K562 (cell line): ENCODE results near the gene B3GALT4. TPM values are rescaled to one million over a fixed set of nuclear protein-coding genes. Genes with fewer than 3 reads are reported as not detected.

ENCODE experiments used
- ATAC-seq: fragments of 200-7000 bp; cut with Tn5 transposase; 3 replicates; pipeline ENCODE4 v1.9.1; 2020; ENCODE audit warnings: moderate library complexity
- BruUV-seq: library from RNA; stranded (reverse); fragments of 400-500 nt; replicated peaks from 2 replicates; lab custom pipeline; 2021; lab: Mats Ljungman, UMichigan
- CTCF ChIA-PET: fragments of 300-600 bp; formaldehyde crosslinking; extraction: SDS; loops from one replicate; lab custom pipeline; 2021; ENCODE audit warnings: low intra/inter-chr PET ratio; lab: Yijun Ruan, JAX
- POLR2A ChIA-PET: fragments of 300-600, 350-650 bp; sonication (Branson Sonifier 250); formaldehyde crosslinking; extraction: SDS; loops from one replicate; lab custom pipeline; 2021; ENCODE audit warnings: antibody characterized with exemption, inconsistent platforms; lab: Yijun Ruan, JAX
- DNase-seq, 4 experiments: peaks; one replicate each; pipeline versions ENCODE4 v3.0.0 to v3.0.0-alpha.2; 2011 to 2018; ENCODE audit warnings: low spot score in 3 of 4, mixed read lengths in 3 of 4; ENCODE audit errors: extremely low read depth in 1 of 4
- FAIRE-seq: peaks from 2 replicates; lab custom pipeline; 2011; peaks lifted over from hg19 to GRCh38; lab: Jason Lieb, UNC
- H2AFZ ChIP-seq: 2 replicates; pipeline ENCODE4 v1.6.0; 2011; ENCODE audit warnings: low read depth, low read length, control low read depth, inconsistent platforms
- H3K27ac ChIP-seq: fragments of 200-600 bp; 3 replicates; pipeline ENCODE4 v1.8.0; 2011; ENCODE audit warnings: low read depth, mild to moderate bottlenecking, control low read depth, inconsistent platforms, low read length, moderate library complexity, mixed read lengths; ENCODE audit errors: extremely low read depth
- H3K27me3 ChIP-seq, 2 experiments: fragments of 300-600 bp in 1 of 2; 2 replicates in 1 of 2; 3 replicates in 1 of 2; pipeline versions ENCODE4 v1.6.0 to v1.8.0; 2011; ENCODE audit warnings: inconsistent platforms in 2 of 2, low read length in 2 of 2, mild to moderate bottlenecking in 1 of 2, mixed read lengths in 1 of 2, moderate library complexity in 1 of 2; ENCODE audit not compliant: control insufficient read depth in 2 of 2, insufficient read depth in 2 of 2
- H3K36me3 ChIP-seq: fragments of 300-600 bp; 3 replicates; pipeline ENCODE4 v1.8.0; 2011; ENCODE audit warnings: mild to moderate bottlenecking, low read length, inconsistent platforms; ENCODE audit not compliant: control insufficient read depth, insufficient read depth
- H3K4me1 ChIP-seq, 2 experiments: fragments of 200-600 bp in 1 of 2; replicated peaks in 1 of 2; 2 replicates in 1 of 2; 3 replicates in 1 of 2; pipeline versions ENCODE4 v1.5.1 to v1.8.0; 2011; ENCODE audit warnings: inconsistent platforms in 2 of 2, low read length in 2 of 2, mild to moderate bottlenecking in 1 of 2, mixed read lengths in 1 of 2, moderate library complexity in 1 of 2; ENCODE audit not compliant: control insufficient read depth in 2 of 2, insufficient read depth in 2 of 2
- H3K4me2 ChIP-seq: 2 replicates; pipeline ENCODE4 v1.6.1; 2011; ENCODE audit warnings: low read length, control low read depth, inconsistent platforms, mixed read lengths; ENCODE audit not compliant: insufficient read depth
- H3K4me3 ChIP-seq: fragments of 200-600 bp; sonication (generic), shearing (Covaris generic); 2 replicates; pipeline ENCODE4 v1.5.1; 2016; ENCODE audit warnings: control low read depth, inconsistent platforms
- H3K79me2 ChIP-seq: fragments of 200-600 bp; 3 replicates; pipeline ENCODE4 v1.8.0; 2011; ENCODE audit warnings: low read length, inconsistent platforms; ENCODE audit not compliant: control insufficient read depth, insufficient read depth
- H3K9ac ChIP-seq, 2 experiments: 2 replicates each; pipeline versions ENCODE4 v1.6.0 to v1.6.1; 2011; ENCODE audit warnings: low read depth in 2 of 2, low read length in 2 of 2, control low read depth in 1 of 2, inconsistent platforms in 1 of 2, mild to moderate bottlenecking in 1 of 2, mixed read lengths in 1 of 2; ENCODE audit not compliant: insufficient read depth in 1 of 2
- H3K9me1 ChIP-seq: one replicate; pipeline ENCODE4 v1.6.0; 2011; ENCODE audit warnings: inconsistent platforms, mild to moderate bottlenecking, low read length, moderate library complexity; ENCODE audit not compliant: control insufficient read depth, insufficient read depth
- H3K9me3 ChIP-seq: replicated peaks from 2 replicates; pipeline ENCODE4 v1.5.1; 2011; ENCODE audit warnings: low read depth, low read length, inconsistent platforms; ENCODE audit not compliant: control insufficient read depth, insufficient read depth
- H4K20me1 ChIP-seq: replicated peaks from 2 replicates; pipeline ENCODE4 v1.6.1; 2011; ENCODE audit warnings: low read length, inconsistent platforms, mixed read lengths; ENCODE audit not compliant: control insufficient read depth, insufficient read depth
- ATF1 ChIP-seq, 2 experiments: fragments of 450-650 bp in 1 of 2; IDR thresholded peaks; 2 replicates each; pipeline ENCODE4 v1.6.1; 2016; ENCODE audit warnings: missing compliant biosample characterization in 1 of 2, missing genetic modification characterization in 1 of 2
- BMI1 ChIP-seq: fragments of 150-350 bp; IDR thresholded peaks from 2 replicates; pipeline ENCODE4 v1.6.1; 2014; ENCODE audit warnings: low read length
- CBX3 ChIP-seq, 2 experiments: IDR thresholded peaks; 1 replicate in 1 of 2; 2 replicates in 1 of 2; pipeline ENCODE4 v1.6.1; 2012; ENCODE audit warnings: inconsistent platforms in 2 of 2, low read length in 2 of 2, borderline replicate concordance in 1 of 2, control low read depth in 1 of 2
- CEBPG ChIP-seq, 3 experiments: fragments of 200-800 bp in 1 of 3; sonication (Bioruptor generic) in 1 of 3; sonication (generic) in 1 of 3; formaldehyde crosslinking in 1 of 3; IDR thresholded peaks in 2 of 3; conservative IDR thresholded peaks in 1 of 3; 2 replicates each; pipeline versions ENCODE4 v1.6.1 to v1.8.0; 2016 to 2022; ENCODE audit warnings: missing compliant biosample characterization in 2 of 3, missing genetic modification characterization in 2 of 3, mild to moderate bottlenecking in 1 of 3, missing genetic modification reagents in 1 of 3
- FOXJ2 ChIP-seq: fragments of 200-800 bp; sonication (Bioruptor generic); IDR thresholded peaks from 2 replicates; pipeline ENCODE4 v1.6.1; 2016; ENCODE audit warnings: missing genetic modification characterization, missing compliant biosample characterization
- HDGF ChIP-seq: fragments of 450-650 bp; IDR thresholded peaks from 2 replicates; pipeline ENCODE4 v1.6.1; 2016
- KDM4B ChIP-seq, 2 experiments: fragments of 450-650 bp in 1 of 2; sonication (generic) in 1 of 2; IDR thresholded peaks; 2 replicates each; pipeline ENCODE4 v1.6.1; 2016 to 2017; ENCODE audit warnings: borderline replicate concordance in 2 of 2, antibody characterized with exemption in 1 of 2, low read depth in 1 of 2, mild to moderate bottlenecking in 1 of 2
- MBD1 ChIP-seq: fragments of 250-450 bp; sonication (Bioruptor Pico); IDR thresholded peaks from 2 replicates; pipeline ENCODE4 v1.8.0; 2022; ENCODE audit warnings: inconsistent platforms
- MIER1 ChIP-seq: fragments of 450-650 bp; IDR thresholded peaks from 2 replicates; pipeline ENCODE4 v1.6.1; 2016; ENCODE audit warnings: antibody characterized with exemption, mild to moderate bottlenecking, low read depth
- NCOA1 ChIP-seq: fragments of 450-650 bp; IDR thresholded peaks from 2 replicates; pipeline ENCODE4 v1.6.1; 2016; ENCODE audit warnings: low read depth
- TEAD4 ChIP-seq, 2 experiments: sonication (generic) in 1 of 2; formaldehyde crosslinking in 1 of 2; IDR thresholded peaks; 2 replicates each; pipeline versions ENCODE4 v1.6.1 to v1.8.0; 2012 to 2022; ENCODE audit warnings: borderline replicate concordance in 1 of 2, inconsistent platforms in 1 of 2, low read length in 1 of 2, mild to moderate bottlenecking in 1 of 2, missing genetic modification reagents in 1 of 2
- U2AF1 ChIP-seq: fragments of 200-400 bp; formaldehyde crosslinking; optimal IDR thresholded peaks from 2 replicates; pipeline ENCODE3; 2017; ENCODE audit warnings: mild to moderate bottlenecking, low read depth, low read length, moderate library complexity
- ZBTB12 ChIP-seq: fragments of 250-450 bp; sonication (Bioruptor Pico); IDR thresholded peaks from 2 replicates; pipeline ENCODE4 v1.4.0; 2020
- ZNF354B ChIP-seq: fragments of 250-450 bp; sonication (Bioruptor Pico); IDR thresholded peaks from 2 replicates; pipeline ENCODE4 v1.4.0; 2020
- ZNF79 ChIP-seq: fragments of 250-450 bp; sonication (Bioruptor Pico); IDR thresholded peaks from 2 replicates; pipeline ENCODE4 v1.4.0; 2020; ENCODE audit warnings: low read depth, mild to moderate bottlenecking, moderate library complexity
- WGBS: fragments of 100-300 bp; shearing (Covaris generic); methylation state at CpG from one replicate; pipeline ENCODE4 v1.1.6; 2016; ENCODE audit warnings: low coverage, mixed read lengths; ENCODE audit not compliant: insufficient coverage; ENCODE audit errors: missing lambda C conversion rate; 5-methylcytosine and 5-hydroxymethylcytosine counted together
- in situ Hi-C: fragments of 300-500 bp; cut with MboI; formaldehyde crosslinking; loops from 4 replicates; pipeline ENCODE4 v1.15.0; 2018; ENCODE audit warnings: inconsistent platforms, mixed read lengths
- intact Hi-C: fragments of 100-400 bp; cut with micrococcal nuclease; formaldehyde crosslinking; loops from 2 replicates; pipeline ENCODE4 v1.14.2; 2022
- polyA plus RNA-seq, 8 experiments: library from polyadenylated mRNA; depleted of rRNA in 4 of 8; stranded (reverse) in 5 of 8; unstranded in 3 of 8; fragments of >200 nt; fragmentation: Nextera tagmentation in 2 of 8; fragmentation: Illumina TruSeq in 1 of 8; extraction: Ambion mirVana in 2 of 8; extraction: Trizol in 1 of 8; gene quantifications; 2 replicates each; pipeline versions ENCODE4 v1.2.1 to v1.2.3, GENCODE V29; 2011 to 2014; ENCODE audit warnings: inconsistent platforms in 1 of 8, missing spikeins in 1 of 8
- total RNA-seq, 7 experiments: library from RNA; depleted of rRNA in 6 of 7; stranded (reverse); fragments of >200 nt in 6 of 7; fragmentation: Illumina TruSeq in 2 of 7; extraction: Trizol in 2 of 7; gene quantifications; 2 replicates each; pipeline versions ENCODE4 v1.2.1 to v1.2.3, GENCODE V29; 2011 to 2021; ENCODE audit warnings: low replicate concordance in 1 of 7

Gene B3GALT4
- total and polyA plus RNA-seq, 9 of the 15 experiments (the other 6 are each of a cell fraction or from before 2014, with no cell fraction given) = 0.11 to 1.3 (median 0.53) TPM; not detected in 1

- Histone ChIP-seq H3K9me1 (peaks cover 3% of the 10 kb centered on the region), H3K4me2 (peak overlapping the region; percentile 88), H3K4me3 (peak overlapping the region; percentile 3; the same call in 1 of the 2 replicates), H3K36me3 (peaks cover 43% of the 10 kb centered on the region), H3K79me2 (peaks cover 52% of the 10 kb centered on the region), H3K27me3 (no peaks in the 10 kb centered on the region), H2AFZ (no peak overlapping the region), H3K9me3 (no peaks in the 10 kb centered on the region), H3K27ac (peak overlapping the region; percentile 89), H3K9ac (peak overlapping the region; percentile 55 to 95; a peak in 3 of 4 replicates), H3K4me1 (peaks cover 50 to 64% of the 10 kb centered on the region in 2 experiments), H4K20me1 (0 out of 2 replicates have a peak, but pooled peaks cover 3% of the 10 kb centered on the region)
- FAIRE-seq (peak; percentile 19), ATAC-seq (no peak), DNase-seq (peak in 2 of 4 experiments; percentile 36 to 77)
- intact Hi-C loops (no loop called here), in situ Hi-C loops (no loop called here)
- CTCF ChIA-PET = no interaction called here
- no TSS peak for BruUV-seq
- WGBS = 54% methylated on average over 32 of the region's 32 CpGs
- POLR2A ChIA-PET = interaction anchor here (0.5 to 1.2 kb wide), 6 partner anchors 8 to 1263 kb away, joined by 3 to 6 read pairs (median 3); no protein-coding TSS in a partner anchor
- TF ChIP-seq CEBPG (CRISPR knock-in tag; IDR thresholded peaks at IDR 0.05) (peak; percentile 60), CEBPG (tag; conservative IDR thresholded peaks at IDR 0.05 in 1 of 2, IDR thresholded peaks at IDR 0.05 in 1 of 2) (peak; percentile 67 to 82), ZBTB12 (CRISPR knock-in tag) (no peak), U2AF1 (no peak), FOXJ2 (tag) (no peak), MIER1 (no peak), MBD1 (CRISPR knock-in tag) (no peak), ZNF354B (CRISPR knock-in tag) (no peak), NCOA1 (no peak), HDGF (no peak), ZNF79 (CRISPR knock-in tag) (no peak), ATF1 (CRISPR knock-in tag; IDR thresholded peaks at IDR 0.05) (no peak), ATF1 (tag; IDR thresholded peaks at IDR 0.05) (peak; percentile 68), TEAD4 (IDR thresholded peaks at IDR 0.05; ENCODE audit: low read length) (no peak), TEAD4 (CRISPR knock-in tag; IDR thresholded peaks at IDR 0.05; ENCODE audit: borderline replicate concordance) (no peak), KDM4B (IDR thresholded peaks at IDR 0.05; ENCODE audit: borderline replicate concordance in 2 of 2, low read depth in 1 of 2) (no peak), BMI1 (no peak), CBX3 (IDR thresholded peaks at IDR 0.05; ENCODE audit: borderline replicate concordance in 1 of 2, low read length in 2 of 2) (no peak)
Measured at GRCh38 chr6:33320315-33321181, 43.6 kb downstream of the B3GALT4 start.
